HG02678 (cell line): Measurements from ENCODE around the gene GPA33.

ENCODE experiments used
- ATAC-seq: cut with Tn5 transposase; IDR thresholded peaks from one replicate; pipeline ENCODE4 v1.9.1; 2021; ENCODE audit warnings: mild to moderate bottlenecking, moderate library complexity; ENCODE audit not compliant: unreplicated experiment

The GPA33 gene

DNA sequence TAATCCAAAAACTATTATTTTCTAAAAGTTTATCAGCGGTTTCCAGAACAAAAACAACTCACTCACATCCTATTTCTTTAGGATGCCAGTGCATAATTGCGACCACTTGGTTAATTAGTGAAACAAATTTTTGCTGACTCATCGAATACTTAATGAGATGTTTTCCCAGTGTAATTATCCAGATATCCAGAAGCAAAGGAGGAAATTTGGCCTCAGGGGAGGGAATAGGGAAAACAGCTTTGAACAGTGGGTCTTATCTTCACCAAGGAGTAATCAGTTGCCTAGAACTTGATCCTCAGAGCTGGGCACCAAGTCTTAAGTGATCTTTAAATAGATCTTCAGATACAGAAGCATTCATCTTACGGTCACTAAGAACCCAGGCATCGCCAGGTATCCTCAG is 28.0 kb upstream of the GPA33 start:
- no peak for ATAC-seq

DNA sequence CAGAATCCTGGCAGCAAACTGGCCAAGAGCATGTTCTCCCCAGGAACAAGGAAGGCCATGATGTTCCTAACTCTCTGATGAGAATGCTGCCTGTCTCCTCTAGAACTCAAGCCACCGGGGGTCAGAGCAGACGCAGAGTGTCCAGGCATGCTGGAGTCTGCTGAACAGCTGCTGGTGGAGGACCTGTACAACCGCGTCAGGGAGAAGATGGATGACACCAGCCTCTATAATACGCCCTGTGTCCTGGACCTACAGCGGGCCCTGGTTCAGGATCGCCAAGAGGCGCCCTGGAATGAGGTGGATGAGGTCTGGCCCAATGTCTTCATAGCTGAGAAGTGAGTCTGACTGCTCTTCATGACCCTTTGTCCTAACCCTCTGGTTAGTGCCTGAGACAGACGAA is 27.0 kb upstream of the GPA33 start:
- no peak for ATAC-seq

DNA sequence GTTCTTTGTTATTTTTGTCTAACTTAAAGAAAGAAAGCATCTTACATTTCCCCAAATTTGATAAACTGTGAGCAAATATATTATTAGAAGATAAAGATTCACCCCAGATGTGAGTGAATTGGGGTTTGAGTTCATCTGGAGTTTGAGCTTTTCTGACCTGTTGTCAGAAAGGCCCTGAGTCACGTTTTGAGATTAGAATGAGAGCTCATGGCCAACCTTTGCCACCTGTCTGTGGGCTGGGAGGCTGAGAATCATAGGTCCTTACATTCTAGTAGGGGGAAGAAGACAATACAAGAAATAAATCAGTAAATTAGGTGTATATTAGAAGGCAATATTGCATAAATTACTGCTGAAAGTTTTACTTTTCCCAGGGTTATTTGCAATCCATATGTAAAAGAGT is 26.0 kb upstream of the GPA33 start:
- no peak for ATAC-seq

DNA sequence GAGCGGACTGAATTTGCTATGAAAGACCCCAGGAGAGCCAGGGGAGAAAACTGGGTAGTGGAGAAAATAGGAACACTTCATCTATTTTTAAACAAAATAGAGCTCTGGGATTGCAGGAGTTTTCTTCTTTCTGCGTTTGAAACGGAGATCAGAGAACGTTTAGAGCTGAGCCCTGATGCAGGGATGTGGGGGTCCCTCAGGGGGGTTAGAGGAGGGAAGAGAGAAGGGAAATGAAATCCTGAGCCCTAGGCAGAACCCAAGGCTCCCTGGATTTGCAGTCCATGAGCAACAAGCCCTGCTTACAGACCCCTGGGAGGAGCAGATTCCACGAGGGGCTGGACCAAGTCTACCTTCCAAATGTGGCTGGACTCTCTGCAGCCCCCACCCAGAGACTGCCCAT is 25.5 kb upstream of the GPA33 start:
- no peak for ATAC-seq

DNA sequence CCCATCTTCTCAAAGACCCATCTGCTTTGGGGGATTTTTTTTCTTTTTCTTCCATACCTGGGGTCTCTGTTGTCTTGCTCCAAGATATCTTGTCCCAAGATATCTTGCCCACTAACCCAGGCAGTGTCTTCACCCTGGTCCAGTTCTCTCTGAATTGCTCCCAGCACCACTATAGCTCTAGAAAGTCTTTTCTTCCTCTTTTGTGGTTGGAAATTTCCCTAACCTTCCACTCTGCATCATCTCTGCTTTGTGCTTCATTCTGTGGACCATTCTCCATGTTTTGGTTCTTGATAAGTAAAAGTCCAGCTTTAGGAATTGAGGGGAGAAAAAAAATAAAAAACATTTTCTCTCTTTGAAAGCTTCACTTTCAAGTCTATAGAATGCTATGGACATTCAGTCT is 24.5 kb upstream of the GPA33 start:
- ATAC-seq = no peak

DNA sequence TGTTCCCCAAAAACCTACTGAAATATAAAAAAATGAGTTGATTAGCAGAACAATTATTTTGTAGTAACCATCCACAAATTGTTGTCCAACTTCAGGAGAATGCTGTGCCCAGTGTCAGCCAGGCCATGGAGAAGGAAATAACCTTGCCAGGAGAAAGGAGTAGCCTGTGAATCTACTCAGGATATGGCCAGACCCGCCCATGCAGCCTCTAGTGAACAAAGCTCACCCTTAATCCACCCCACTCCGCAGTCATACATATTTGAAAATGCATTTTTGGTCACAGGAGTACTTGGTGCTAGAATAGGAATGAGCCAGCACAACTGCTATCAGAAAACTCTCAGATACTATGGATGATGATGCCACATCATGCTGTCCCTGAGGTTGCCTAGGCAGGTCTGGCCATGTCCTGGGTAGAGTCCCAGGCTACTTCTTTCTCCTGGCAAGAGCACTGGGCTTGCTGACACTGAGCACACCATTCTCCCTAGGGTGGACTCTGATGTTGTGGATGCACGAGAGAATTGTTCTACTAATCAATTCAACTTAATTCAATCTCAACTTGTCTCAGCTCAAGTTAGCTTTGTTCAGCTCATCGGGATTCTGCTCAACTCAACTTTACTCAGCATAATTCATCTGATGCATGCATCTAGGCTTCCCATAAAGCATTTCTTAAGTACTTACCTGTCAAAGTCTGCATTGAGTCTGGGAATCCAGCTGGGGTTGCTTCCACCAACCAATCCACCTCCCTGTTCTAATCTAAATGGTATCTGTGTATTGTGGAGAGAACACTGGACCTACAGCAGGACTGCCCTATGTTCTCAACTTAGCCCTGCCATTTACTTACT is 21.9 kb upstream of the GPA33 start:
- no peak for ATAC-seq

DNA sequence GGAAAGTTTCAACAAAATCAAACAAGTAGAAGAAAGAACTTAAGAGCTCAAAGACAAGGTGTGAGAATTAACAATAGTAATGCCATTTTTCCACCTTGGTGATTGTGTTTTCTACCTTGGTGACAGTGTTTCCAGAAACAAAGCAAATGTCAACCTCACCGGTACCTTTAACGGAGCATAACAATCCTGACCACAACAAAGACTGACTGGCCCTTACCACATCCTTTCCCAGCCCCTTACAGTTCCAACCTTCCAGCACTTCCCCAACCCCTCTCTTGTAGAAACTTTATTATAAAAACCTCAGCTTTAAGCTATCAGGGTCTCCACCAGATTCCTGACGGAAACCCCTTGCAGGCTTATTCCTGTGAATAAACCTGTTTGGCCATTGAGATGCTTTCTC is 20.4 kb upstream of the GPA33 start:
- ATAC-seq = no peak

DNA sequence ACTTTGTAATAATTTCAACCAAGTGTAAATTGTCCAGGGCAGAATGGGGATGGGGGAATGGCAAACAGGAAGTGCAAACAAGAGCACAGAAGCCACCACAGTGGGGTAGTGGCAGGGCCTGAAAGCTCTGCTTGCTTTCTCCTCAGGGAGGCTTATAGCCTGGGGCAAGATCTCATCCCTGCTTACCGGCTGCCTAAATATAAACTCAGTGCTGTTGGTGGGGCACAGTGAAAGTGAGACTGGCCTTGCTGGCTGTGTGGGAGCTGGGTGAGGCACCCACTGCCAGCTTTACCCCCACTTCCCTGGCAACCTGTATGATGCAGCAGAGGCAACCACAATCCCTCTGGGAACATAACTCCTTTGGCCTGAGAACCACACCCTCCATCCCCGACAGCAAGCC is 18.9 kb upstream of the GPA33 start:
- no peak for ATAC-seq

DNA sequence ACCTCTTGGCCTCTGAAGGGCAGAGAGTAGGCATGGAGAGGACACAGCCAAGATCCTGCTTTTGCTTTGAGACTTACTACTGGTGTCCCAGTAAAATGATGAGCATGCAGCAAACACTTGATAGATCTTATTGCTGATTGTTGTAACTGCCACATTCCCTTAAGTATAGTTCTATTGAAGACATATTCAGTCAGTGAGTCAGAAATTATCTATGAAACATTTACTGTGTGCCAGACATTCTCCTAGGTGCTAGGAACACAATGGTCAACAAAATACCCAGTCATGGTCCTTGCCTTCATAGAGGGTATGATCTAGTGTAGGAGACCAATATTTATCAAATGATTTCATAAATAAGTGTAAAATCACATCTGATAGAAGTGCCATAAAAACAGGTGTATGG is 17.3 kb upstream of the GPA33 start:
- no peak for ATAC-seq

DNA sequence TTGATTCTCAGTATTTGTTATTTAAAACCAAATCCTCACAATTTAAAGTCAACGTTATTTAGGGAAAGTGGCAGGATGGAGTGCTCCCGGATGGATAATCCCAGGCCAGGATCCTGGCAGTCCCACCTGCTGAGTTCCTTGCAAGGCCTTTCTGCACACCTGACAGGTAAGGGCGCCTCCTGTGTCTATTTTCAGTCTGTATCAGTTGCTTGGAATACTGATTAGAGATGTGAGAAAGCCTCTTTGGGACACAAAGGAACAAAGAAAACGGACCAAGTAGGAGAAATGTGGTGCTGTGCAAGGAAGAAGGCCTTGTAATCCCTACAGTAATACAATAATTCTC is 15.9 kb upstream of the GPA33 start:
- ATAC-seq = no peak

DNA sequence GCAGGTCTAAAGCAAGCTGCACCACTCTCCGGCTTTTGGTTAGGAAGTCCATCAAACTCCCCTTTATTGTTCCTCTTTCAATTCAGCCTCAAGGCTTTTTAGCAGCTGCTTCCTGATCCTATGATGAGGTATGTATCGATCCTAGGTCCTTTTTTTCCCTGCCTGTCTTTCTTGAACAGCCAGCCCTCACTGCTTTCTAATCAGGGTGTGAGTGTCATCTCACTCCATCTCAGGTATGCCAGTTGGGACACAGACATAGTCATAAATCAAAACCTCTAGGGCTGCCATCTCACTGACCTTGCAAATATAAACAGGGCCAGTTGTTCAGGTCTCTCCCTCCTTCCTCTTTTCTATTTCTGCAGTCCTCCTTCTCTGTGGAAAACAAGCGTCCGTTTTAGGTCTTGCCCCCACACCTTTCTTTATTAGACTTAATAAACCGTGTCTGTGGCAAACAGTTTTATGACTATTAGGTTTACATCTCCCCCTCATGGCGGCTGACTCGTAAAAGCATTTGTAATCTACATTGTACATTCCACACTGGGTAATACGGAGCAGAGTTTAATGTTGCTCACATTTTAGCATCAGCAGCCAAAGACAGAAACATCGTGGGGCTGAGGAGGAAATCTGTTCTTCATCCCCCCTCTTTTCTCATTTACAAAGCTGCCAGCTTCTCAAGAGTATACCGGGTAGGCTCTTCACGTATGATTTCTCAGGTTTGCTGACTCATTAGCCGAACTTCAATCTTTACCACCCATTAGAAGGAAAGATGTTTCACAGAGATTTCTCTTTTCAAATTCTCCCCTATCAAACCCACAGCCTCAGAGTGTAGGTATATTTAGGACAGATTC is 15.3 kb upstream of the GPA33 start:
- no peak for ATAC-seq

DNA sequence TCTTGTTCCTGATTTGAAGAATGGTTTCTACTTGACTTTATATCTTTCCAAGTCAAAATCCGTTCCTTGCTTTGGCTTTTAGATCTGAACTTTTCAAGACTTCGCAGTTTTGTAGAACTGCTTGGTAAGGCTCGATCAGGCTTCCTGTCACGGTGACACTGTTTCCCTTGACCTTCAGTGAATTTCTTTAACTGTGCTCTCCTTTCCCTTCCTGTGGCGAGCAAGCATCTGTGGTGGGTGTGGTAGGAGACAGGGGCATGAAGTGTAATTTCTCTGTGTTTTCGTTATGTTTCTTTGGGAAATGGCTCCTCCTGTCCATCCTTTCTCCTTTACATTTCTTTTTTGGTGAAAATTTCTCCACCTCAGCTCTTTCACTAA is 14.1 kb upstream of the GPA33 start:
- ATAC-seq = no peak

DNA sequence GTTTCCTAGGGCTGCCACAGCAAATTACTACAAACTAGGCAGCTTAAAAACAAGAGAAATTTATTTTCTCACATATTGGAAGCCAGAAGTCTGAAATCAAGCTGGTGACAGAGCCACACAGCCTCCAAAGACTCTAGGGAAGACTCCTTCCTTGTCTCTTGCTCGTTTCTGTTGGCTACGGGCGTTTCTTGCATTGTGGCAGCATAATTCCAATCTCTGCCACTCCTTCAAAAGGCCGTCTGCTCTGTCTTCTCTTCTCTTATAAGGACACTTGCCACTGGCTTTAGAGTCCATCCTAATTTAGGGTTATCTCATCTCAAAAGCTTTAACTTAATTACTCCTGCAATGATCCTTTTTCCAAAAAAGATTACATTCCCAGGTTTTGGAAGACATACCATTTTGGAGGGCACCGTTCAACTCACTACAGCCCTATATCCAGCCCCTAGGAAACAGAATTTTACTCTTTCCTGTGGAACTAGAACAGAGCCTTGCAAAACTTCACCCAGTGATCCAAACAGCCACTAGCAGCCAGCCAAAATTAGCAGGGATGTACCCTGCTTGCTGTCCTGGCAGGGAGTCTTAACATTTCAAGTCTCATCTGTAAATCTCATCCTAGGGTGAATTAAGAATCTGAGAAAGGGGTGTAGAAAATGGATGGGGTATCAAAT is 12.9 kb upstream of the GPA33 start:
- no peak for ATAC-seq

DNA sequence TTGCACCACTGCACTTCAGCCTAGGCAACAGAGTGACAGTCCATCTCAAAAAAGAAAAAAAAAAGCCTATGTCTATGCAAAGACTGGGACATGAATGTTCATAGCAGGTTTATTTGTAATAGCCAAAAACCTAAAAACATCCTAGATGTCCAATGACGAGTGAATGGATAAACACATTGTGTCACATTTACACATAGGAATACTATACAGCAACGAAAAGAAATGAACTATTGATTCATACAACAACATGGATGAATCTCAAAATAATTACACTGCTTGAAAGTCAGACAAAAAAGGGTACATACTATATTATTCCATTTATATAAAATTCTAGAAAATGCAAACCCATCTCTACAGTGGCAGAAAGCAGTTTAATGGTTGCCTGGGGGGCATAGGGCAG is 11.6 kb upstream of the GPA33 start:
- ATAC-seq = no peak

DNA sequence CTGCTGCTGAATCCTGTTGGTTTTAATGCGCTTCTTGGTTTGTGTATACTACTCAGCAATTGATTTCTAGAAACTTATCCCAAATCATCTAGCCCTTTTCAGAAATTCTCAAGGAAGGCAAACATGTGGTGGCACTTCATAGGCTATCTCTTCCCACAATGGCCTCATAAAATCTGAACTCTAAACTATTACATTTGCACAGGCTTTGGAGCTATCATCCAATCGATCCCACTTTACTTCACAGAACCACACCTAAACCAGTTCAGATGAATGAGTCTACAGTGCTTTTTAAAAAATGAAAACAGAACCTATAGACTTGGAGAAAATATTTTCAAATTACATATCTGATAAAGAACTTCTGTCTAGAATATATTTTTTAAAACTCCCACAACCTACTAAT is 10.6 kb upstream of the GPA33 start:
- no peak for ATAC-seq

DNA sequence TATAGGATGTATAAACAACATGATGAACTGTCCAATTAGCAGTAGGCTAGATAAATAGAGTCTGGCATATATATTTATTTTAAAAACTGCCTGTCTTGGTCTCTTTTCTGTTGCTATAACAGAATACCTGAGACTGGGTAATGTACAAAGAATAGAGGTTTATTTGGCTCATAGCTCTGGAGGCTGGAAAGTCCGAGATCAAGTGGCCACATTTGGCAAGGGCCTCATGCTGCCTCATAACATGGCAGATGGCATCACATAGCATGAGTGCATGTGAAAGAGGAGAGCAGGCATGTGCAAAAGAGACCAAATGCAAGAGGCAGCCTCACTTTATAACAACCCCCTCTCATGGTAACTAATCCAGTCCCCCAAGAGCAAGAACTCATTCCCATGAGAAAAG is 9.7 kb upstream of the GPA33 start:
- no peak for ATAC-seq

DNA sequence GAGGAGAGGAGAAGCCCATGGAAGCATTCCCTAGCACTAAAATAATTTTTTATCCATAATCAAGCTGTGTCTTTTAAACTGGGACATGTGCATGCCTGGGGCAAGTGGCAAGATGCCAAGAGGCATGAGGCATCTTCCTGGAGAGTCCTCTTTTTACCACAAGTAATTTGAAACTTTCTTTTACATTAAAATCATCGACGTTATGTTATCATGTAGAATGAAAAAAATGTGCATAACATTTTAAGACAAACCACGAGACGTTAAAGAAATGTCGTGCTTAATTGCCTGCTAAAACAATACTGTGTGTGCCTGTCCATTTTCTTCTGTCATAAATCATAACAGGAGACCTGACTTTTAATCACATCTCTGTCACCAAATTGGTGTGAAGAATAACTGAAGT is 5.2 kb upstream of the GPA33 start:
- ATAC-seq = no peak

DNA sequence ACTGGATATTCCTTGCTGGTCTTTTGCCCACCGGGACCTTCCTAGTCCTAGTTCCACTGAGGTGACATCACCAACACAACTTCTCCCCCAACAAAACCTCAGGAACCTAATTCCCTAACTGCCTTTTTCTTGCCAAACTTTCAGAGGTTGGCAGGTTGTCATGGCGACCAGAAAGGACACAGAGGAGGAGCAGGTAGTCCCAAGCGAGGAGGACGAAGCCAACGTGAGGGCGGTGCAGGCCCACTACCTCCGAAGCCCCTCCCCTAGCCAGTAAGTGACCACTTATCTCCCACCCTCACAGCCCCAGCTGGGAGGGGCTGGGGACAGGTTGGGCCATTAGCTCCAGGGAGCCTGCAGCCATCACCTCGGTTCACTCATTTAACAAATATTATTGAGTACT is 4.5 kb upstream of the GPA33 start:
- no peak for ATAC-seq

DNA sequence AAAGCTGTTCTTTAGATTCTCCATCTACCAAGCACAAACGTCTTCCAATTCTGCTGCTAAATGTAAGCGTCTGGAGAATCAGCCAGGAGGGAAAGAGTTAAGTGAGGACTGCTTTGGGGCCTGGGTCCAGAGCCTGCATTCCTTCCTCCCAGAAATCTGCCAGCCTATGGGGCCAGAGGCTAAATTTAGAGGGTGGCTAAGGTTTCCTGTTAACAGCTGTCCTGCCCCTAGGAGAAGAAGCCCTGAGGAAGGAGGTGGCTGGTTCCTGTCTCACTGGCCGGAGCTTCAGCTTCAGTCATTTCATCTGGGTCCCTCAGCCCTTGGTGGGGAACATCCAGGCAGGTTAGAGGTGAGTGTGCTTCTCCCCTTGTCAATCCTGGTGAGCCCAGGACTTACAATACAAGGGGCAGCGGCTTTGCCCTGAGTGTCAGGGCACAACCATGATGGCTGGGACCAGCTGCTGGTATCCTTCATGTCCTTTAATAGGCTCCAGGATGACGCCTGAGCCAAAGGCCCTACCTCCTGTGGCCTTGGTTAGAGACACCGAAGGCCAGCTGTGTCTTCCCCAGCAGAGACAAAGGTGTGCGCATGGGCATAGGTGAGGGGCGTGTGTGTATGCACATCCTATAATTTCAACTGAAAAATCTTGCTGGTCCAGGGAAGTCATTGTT is 3.8 kb upstream of the GPA33 start, which contains the start of gene STYXL2:
TSS of gene STYXL2 (plus strand) at position 230 of the 671 bp plus-strand sequence. CDS start 775 bp downstream, outside the sequence.
- ATAC-seq = no peak

DNA sequence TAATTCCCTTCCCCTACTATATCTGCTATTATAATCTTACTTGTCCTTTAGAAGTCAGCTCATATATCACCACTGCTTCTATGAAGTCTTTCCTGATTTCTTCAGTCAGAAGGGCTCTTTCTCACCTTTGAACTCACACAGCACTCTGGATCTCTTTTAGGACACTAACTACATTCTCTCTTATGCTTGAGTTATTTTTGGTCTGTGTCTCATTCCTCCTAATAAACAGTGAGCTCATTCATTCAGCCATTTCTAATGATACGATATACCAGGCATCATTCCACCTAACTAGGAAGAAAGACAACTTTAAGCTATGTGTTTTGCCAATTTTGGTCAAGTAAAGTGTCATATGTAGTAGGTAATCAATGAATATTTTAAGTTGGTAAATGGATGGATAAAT is 2.5 kb upstream of the GPA33 start:
- no peak for ATAC-seq

DNA sequence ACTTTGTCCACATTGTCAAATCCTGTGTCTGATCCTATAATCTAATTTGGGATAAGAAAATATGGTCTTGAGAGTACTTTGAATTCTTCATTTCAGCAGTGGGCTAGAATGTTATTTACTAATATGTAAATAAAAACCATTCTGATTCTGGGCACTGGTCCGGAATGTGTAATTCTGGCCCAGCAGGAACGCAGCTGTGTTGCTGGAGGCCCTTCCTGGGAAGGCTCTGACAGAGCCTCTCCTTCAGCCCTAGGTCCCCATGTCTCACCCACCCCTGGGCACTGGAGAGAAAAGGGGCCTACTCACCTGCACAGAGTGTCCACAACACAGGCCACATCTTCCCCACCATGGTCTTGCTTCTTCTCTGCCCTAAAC is 251 bp downstream of the GPA33 start:
- ATAC-seq = no peak
